Loucy (cell line): ENCODE results near the gene NSMCE3.

ENCODE experiments used
- H2AFZ ChIP-seq: fragments of 200-600 bp; sonication (generic); 2 replicates; pipeline ENCODE4 v1.6.0; 2016; ENCODE audit warnings: antibody characterized with exemption, mild to moderate bottlenecking, low read length, moderate library complexity
- H3F3A ChIP-seq: fragments of 200-600 bp; 2 replicates; pipeline ENCODE4 v1.6.0; 2016; ENCODE audit warnings: antibody characterized with exemption, low read depth, mild to moderate bottlenecking
- H3K27me3 ChIP-seq: fragments of 200-600 bp; sonication (generic); 2 replicates; pipeline ENCODE4 v1.6.1; 2014; ENCODE audit warnings: low read length, mild to moderate bottlenecking; ENCODE audit not compliant: insufficient read depth, poor library complexity, severe bottlenecking
- H3K36me3 ChIP-seq: fragments of 200-600 bp; sonication (generic); 2 replicates; pipeline ENCODE4 v1.6.1; 2016; ENCODE audit warnings: low read length; ENCODE audit not compliant: insufficient read depth
- H3K4me1 ChIP-seq: fragments of 200-600 bp; sonication (generic); 2 replicates; pipeline ENCODE4 v1.5.1; 2014; ENCODE audit warnings: low read length, mild to moderate bottlenecking; ENCODE audit not compliant: insufficient read depth, poor library complexity, severe bottlenecking
- H3K4me2 ChIP-seq: fragments of 200-600 bp; sonication (generic); 2 replicates; pipeline ENCODE4 v1.6.0; 2014; ENCODE audit warnings: antibody characterized with exemption, low read length, low read depth, mild to moderate bottlenecking; ENCODE audit not compliant: poor library complexity, severe bottlenecking
- H3K4me3 ChIP-seq: fragments of 200-600 bp; sonication (generic); 2 replicates; pipeline ENCODE4 v1.5.1; 2014; ENCODE audit warnings: low read length, mild to moderate bottlenecking, mixed read lengths; ENCODE audit not compliant: poor library complexity, severe bottlenecking
- H3K79me2 ChIP-seq: fragments of 200-600 bp; sonication (generic); 2 replicates; pipeline ENCODE4 v1.6.1; 2014; ENCODE audit warnings: low read length; ENCODE audit not compliant: insufficient read depth
- H3K9ac ChIP-seq: fragments of 200-600 bp; sonication (generic); 2 replicates; pipeline ENCODE4 v1.6.0; 2014; ENCODE audit warnings: mild to moderate bottlenecking, low read depth, low read length, moderate library complexity; ENCODE audit not compliant: poor library complexity, severe bottlenecking
- H3K9me2 ChIP-seq: fragments of 200-600 bp; sonication (generic); replicated peaks from 2 replicates; pipeline ENCODE4 v1.6.1; 2016; ENCODE audit warnings: low read depth, low read length, mixed read lengths
- H3K9me3 ChIP-seq: fragments of 200-600 bp; sonication (generic); 2 replicates; pipeline ENCODE4 v1.6.1; 2014; ENCODE audit warnings: mild to moderate bottlenecking, antibody characterized with exemption, low read length, low read depth; ENCODE audit not compliant: insufficient read depth
- H4K20me1 ChIP-seq: fragments of 200-600 bp; sonication (generic); 2 replicates; pipeline ENCODE4 v1.6.0; 2014; ENCODE audit warnings: antibody characterized with exemption, low read length, mild to moderate bottlenecking; ENCODE audit not compliant: insufficient read depth, poor library complexity, severe bottlenecking
- EZH2phosphoT487 ChIP-seq: fragments of 200-600 bp; IDR thresholded peaks from 2 replicates; pipeline ENCODE4 v1.6.1; 2018; ENCODE audit warnings: antibody characterized with exemption, mild to moderate bottlenecking, moderate library complexity, borderline replicate concordance
- TF ChIP-seq, protein P1 (sequence below): fragments of 200-600 bp; sonication (generic); conservative IDR thresholded peaks from 2 replicates; pipeline ENCODE4 v1.5.1; 2014; ENCODE audit warnings: mild to moderate bottlenecking, antibody characterized with exemption, low read length

Gene NSMCE3

DNA sequence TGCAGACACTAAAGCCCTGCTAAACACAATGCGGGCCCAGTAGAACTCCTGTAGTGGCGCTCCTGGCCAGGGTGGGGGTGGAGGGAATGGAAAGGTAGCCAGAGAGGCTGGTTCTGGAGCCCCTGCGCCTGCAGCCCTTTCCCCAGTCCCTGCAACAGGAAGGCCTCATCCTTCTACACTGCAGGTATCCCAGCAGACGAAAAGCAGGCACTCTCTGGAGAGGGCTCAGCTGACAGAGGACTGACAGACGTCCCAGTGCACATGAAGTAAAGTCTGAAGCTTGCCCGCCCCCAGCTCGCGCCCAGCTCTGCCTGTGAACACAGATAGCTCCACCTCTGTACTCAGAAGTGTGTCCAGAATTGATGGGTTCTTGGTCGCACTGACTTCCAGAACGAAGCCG is 46.0 kb downstream of the NSMCE3 start:
- Histone ChIP-seq H2AFZ (no peak overlapping the region), H3K36me3 (no peaks in the 10 kb centered on the region), H3F3A (no peaks in the 10 kb centered on the region), H3K9me3 (no peaks in the 10 kb centered on the region), H4K20me1 (no peaks in the 10 kb centered on the region), H3K9ac (no peak overlapping the region), H3K79me2 (no peaks in the 10 kb centered on the region), H3K4me3 (no peak overlapping the region), H3K27me3 (no peaks in the 10 kb centered on the region), H3K4me2 (no peak overlapping the region), H3K9me2 (no peaks in the 10 kb centered on the region), H3K4me1 (no peaks in the 10 kb centered on the region)
- TF ChIP-seq, protein P1, sequence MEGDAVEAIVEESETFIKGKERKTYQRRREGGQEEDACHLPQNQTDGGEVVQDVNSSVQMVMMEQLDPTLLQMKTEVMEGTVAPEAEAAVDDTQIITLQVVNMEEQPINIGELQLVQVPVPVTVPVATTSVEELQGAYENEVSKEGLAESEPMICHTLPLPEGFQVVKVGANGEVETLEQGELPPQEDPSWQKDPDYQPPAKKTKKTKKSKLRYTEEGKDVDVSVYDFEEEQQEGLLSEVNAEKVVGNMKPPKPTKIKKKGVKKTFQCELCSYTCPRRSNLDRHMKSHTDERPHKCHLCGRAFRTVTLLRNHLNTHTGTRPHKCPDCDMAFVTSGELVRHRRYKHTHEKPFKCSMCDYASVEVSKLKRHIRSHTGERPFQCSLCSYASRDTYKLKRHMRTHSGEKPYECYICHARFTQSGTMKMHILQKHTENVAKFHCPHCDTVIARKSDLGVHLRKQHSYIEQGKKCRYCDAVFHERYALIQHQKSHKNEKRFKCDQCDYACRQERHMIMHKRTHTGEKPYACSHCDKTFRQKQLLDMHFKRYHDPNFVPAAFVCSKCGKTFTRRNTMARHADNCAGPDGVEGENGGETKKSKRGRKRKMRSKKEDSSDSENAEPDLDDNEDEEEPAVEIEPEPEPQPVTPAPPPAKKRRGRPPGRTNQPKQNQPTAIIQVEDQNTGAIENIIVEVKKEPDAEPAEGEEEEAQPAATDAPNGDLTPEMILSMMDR: no peak
- no peak for TF ChIP-seq EZH2phosphoT487

DNA sequence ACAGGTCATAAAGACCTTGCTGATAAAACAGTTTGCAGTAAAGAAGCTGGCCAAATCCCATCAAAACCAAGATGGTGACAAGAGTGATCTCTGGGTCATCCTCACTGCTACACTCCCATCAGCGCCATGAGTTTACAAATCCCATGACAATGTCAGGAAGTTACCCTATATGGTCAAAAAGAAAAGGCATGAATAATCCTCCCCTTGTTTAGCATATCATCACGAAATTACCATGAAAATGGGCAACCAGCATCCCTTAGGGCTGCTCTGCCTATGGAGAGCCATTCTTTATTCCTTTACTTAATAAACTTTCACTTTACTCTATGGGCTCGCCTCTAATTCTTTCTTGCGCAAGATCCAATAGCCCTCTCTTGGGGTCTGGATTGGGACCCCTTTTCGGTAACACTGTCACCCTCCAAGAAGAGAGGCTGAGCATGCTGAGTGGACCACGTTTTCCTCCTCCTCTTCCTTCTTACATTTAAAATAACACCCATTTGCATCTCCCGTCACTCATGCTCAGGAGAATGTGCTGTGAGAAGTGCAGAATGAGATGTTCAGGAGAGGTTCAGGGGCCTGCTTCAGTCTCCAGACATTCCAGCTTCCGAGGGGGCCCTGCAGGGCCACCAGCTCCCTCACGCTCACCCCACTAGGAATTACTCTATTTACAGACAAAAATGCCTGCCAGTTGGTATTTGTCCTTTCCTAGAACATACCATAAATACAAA is 47.3 kb downstream of the NSMCE3 start:
- Histone ChIP-seq H3K4me1 (no peaks in the 10 kb centered on the region), H4K20me1 (no peaks in the 10 kb centered on the region), H3F3A (no peaks in the 10 kb centered on the region), H3K9me2 (no peaks in the 10 kb centered on the region), H3K9ac (no peak overlapping the region), H3K4me2 (no peak overlapping the region), H2AFZ (no peak overlapping the region), H3K27me3 (no peaks in the 10 kb centered on the region), H3K79me2 (no peaks in the 10 kb centered on the region), H3K9me3 (no peaks in the 10 kb centered on the region), H3K4me3 (no peak overlapping the region), H3K36me3 (no peaks in the 10 kb centered on the region)
- TF ChIP-seq EZH2phosphoT487: no peak
- TF ChIP-seq, protein P1: no peak

DNA sequence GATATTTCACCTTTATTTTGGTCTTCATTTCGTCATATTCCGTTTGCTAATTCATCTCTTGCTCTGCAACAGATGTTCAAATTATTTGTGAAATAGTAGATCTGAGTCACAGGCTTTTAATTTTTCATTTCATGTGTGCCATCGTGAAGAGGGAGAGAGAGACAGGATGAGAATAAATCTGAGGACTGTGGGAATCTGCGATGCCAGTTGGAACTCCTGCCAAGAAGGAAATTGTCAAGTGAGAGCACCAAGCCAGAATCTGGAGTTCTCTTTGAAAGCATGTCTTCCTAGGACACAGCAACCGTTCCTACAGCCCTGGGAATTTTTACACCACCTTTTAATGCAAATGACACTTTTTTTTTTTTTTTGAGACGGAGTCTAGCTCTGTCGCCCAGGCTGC is 48.8 kb downstream of the NSMCE3 start:
- Histone ChIP-seq H3K9me3 (no peaks in the 10 kb centered on the region), H2AFZ (no peak overlapping the region), H3K4me3 (no peak overlapping the region), H3K4me1 (no peaks in the 10 kb centered on the region), H4K20me1 (no peaks in the 10 kb centered on the region), H3K9ac (no peak overlapping the region), H3F3A (no peaks in the 10 kb centered on the region), H3K79me2 (no peaks in the 10 kb centered on the region), H3K9me2 (no peaks in the 10 kb centered on the region), H3K4me2 (no peak overlapping the region), H3K27me3 (no peaks in the 10 kb centered on the region), H3K36me3 (no peaks in the 10 kb centered on the region)
- TF ChIP-seq EZH2phosphoT487: no peak
- TF ChIP-seq, protein P1: no peak
